RKO (cell line): ENCODE results near the gene CRADD.
A peak's percentile ranks its signal among the peaks of the same experiment; 100 is the strongest.
"Not testable (repeated sequence)": the region's sequence is repeated elsewhere in the genome, so short reads cannot be mapped to it uniquely, and the experiment has no call there.

Experiments
- DNase-seq: peaks from one replicate; pipeline ENCODE4 v3.0.0-alpha.2; 2016; ENCODE audit warnings: low spot score

CRADD gene

GRCh38 chr12:93844164-93844784, 167.1 kb downstream of the CRADD start:
- DNase-seq = no peak

DNA sequence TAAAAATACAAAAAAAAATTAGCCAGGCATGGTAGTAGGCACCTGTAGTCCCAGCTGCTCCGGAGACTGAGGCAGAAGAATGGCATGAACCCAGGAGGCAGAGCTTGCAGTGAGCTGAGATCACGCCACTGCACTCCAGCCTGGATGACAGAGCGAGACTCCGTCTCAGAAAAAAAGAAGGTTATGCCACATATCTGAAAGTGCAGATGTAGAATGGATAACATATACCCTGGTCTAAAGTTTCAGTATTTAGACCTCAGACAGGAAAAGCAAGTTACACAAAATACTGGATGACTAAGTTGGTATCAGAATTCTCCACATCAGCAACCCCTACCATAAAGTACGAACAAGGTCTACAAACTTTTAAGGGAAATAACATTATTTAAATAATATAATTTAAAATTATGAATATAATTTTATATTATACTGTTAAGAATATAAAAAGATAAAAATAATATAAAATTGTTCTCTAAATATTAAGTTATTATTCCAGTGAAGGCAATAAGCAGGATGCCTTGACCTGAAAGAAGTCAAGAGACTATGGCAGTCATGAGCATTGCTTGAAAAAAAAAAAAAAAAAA, 169.9 kb downstream of the CRADD start:
- DNase-seq = no peak

GRCh38 chr12:93847517-93848474, 170.6 kb downstream of the CRADD start:
- DNase-seq = no peak

DNA sequence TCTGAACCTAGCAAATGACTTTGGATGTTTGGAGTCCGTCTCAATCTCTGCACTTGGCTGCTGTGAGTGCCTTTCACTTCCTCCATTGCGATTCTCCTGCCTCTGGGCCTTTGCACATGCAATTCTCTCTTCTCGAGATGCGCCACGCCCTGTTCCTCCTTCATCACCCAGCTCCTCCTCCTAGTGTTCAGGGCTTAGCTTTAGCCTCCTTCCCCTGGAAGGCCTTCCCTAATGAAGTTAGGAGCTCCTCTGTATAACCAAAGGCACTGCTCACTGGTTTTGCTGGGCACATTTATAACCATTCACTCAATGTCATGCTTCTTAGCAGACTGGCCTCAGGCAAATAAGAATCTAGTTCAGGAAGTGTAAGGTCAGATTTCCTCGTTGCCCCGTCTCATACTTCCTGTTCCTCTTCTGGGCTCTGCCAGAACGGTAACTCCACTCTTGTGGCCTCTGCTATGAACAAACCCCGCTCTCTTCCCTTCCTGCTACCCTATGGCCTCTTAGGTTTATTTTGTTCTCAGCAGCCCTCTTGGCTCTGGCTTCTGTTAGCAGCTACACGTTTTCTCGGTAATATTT, 171.4 kb downstream of the CRADD start:
- DNase-seq = no peak

DNA sequence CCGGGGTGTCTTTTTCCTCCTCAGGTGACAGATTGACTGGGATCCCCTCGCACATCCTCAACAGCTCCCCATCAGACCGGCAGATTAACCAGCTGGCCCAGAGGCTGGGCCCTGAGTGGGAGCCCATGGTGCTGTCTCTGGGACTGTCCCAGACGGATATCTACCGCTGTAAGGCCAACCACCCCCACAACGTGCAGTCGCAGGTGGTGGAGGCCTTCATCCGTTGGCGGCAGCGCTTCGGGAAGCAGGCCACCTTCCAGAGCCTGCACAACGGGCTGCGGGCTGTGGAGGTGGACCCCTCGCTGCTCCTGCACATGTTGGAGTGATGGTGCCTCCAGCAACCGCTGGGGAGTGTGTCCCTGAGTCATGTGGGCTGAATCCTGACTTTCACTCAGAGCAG, 172.8 kb downstream of the CRADD start:
- DNase-seq = no peak

- no peak for DNase-seq
Observed at GRCh38 chr12:93850481-93851256, 173.5 kb downstream of the CRADD start.

DNA sequence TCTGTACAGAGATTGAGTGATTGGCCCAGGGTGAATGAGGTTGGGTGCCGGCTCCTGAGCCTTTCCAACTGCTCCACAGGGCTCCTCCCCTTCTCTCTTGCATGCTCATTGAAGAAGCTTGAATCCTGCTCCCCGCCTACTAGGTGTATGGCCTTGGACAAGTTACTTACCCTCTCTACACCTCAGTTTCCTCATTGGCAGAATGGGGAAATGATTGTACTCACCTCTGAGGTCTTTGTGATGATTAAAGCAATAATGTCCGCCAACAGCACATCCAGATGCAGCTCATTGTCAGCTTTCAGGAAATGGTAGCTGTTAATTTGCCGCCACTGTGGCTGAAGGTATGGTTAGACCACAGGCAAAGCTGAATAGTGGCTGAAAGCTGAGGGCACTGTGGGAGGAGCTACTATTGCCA, 174.1 kb downstream of the CRADD start:
- DNase-seq = no peak

DNA sequence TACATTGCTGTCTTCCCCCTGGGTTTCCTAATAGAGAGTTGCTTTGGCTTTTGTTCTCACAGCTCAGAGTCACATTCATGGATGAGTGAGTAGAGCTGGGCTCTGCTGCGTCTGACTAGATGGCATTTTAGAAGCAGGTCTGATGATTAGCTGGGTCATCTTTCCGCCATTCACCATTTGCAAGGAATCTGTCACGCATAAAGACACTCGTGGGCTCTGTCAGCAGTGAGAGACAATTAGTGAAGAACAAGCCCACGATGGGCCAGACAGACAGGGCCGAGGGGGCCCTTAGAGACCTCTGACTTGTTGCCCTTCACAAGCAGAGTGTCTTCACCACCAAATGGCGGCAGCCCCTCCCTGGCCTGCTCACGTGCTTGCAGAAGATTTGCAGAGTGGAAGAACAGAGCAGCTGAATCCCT, 175.0 kb downstream of the CRADD start:
- no peak for DNase-seq

DNA sequence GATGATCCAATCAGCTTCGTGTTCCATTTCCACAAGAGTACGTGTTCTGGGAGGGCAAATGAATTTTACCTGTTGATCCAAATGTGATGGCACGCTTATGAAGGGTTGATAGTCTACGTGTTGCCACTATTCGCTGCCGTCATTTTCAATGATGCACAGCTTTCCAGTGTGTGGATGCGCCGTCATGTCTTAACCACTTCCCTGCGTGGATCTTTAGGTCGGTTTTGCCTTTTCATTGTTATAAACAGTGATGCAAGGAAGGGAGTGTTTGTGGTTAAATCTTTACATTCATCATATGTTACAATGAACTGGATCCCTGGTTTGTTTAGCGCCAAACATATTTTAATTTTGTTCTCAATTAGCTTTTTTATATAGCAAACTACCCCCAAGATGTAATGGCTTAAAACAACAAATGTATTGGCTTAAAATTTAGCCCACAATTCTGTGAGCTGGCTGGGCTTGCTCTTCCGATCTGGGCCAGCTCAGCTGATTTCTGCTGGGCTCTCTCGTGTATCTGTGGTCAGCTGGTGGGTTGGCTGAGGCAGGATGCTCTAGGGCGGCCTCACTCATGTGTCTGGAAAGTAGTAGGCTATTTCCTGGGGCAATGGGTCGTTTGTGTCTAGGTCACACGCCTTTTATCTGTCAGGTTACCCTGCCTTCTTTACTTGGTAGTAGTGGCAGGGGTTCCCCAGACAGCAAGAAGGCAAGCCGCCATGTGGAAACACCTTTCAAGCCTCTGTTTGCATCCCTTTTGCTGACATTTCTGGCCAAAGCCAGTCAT, 176.7 kb downstream of the CRADD start:
- no peak for DNase-seq

GRCh38 chr12:93855261-93855660, 178.1 kb downstream of the CRADD start:
- no peak for DNase-seq

DNA sequence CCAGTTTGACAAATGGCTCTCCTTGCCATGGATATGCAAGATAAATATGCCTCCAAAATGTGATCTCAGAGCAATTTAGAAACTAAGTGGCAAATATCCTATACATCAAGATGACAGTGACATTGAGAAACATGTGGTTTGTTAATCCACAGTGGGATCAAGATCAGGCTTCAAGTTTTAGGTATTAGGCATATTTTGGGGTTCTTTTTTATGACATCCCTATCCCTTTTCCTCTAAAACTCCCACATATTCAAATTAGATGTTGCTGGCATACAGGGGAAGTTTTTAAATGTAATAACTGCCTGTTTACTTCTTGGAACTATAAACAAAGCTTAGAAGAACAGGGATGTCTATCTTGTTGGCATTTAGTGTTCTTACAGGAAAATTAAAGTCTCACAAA, 179.4 kb downstream of the CRADD start:
- DNase-seq = no peak

- peak; percentile 46 for DNase-seq
Observed at GRCh38 chr12:93857279-93857938, 180.2 kb downstream of the CRADD start.

- DNase-seq = no peak
Observed at GRCh38 chr12:93857991-93858447, 180.8 kb downstream of the CRADD start.

DNA sequence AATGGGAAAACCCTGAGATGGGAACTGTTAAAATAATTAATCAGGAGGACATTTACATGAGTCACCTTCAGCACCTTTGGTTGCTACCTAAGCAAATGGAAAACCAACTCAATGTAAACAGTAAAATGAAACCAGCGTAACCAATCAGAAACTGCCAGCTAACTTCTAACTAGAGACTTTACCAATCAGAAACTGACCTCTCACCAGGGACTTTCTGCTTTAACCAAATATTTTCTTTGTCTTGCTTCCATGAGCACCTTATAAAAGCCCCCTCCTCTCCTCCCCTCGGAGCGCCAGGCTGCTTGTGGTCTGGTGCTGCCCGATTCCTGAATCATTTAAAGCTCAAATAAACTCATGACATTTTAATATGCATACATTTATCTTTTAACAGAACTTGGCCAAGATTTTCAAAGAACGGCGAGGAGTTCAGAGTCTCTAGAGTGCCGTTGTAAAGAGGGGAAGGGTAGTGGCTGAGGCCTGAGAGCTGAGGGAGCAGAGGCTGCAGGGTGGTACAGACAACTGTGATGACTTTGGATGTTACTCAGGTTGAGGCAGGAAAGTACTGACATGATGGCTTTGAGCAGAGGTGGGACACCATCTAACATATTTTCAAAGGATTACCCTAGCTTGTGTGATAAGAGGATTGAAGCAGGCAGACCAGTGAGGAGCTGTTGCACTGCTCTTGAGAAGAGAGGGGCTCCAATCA, 183.6 kb downstream of the CRADD start:
- no peak for DNase-seq

- no peak for DNase-seq
Observed at GRCh38 chr12:93862424-93862823, 185.2 kb downstream of the CRADD start.

GRCh38 chr12:93865751-93866150, 188.6 kb downstream of the CRADD start:
- no peak for DNase-seq

DNA sequence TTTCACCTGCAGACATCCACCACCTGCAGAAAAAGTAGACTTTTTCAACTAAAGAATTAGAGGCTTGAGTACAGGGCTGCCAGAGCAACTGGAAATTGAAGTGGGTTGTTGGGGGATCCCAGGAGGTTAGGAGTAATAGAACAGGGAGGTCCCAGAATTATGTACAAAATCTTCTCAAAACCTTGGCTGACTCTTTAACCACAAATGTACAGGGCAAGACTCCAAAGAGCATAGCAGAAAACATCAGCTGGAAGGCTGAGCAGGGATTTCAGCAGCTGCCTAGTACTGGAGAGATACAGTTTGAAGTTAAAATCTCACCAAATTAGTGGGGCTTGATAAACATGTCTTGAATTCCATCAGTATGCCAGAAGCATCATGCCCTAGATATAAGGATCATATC, 191.6 kb downstream of the CRADD start:
- no peak for DNase-seq

DNA sequence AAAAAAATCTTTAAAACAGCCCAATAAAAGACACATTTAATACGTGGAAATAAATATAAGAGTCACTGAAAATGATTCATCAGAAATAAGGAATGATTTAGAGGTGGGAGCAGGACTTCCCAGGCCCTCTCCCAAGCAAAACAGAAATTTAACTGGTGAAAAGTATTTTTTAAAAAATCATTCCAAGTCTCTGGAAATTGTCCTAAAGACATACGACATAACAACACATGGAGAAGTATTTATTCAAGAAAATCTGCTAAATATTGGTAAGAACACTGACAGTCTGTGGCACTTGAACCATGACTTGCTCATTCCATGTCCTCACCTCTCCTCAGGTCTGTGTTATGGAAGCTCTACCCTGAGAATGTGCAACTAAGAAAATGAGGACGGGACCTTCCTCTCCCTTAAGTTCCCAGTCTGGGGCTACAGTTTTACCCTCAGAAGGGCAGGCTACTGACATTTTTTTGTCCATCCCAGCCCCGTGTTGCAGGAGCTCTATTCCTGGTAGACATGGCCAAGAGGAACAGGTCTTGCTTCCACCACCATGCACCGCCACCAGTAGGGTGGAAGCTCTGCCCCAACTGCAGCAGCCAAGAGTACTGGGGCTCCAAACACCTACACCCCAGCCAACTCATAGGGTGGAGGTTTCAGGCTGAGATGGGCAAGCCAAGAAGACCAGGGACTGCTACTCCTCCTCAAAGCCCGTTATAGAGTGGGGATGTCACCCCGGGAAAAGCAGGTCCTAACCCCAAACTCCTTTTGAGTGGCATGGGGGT, 193.0 kb downstream of the CRADD start:
- DNase-seq = no peak

DNA sequence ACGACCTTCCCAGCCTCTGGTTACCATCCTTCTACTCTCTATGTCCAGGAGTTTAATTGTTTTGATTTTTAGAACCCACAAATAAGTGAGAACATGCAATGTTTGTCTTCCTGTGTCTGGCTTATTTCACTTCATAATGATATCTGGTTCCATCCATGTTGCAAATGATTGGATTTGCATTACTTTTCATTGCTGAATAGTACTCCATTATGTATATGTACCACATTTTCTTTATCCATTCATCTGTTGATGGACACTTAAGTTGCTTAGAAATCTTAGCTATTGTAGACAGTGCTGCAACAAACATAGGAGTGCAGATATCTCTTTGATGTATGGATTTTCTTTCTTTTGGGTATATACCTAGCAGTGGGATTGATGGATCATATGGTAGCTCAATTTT, 194.4 kb downstream of the CRADD start:
- DNase-seq = not testable (repeated sequence)
